ENCODE data around the gene NECTIN4. TPM values are rescaled to one million over a fixed set of nuclear protein-coding genes. Genes with fewer than 3 reads are reported as not detected.
"Not testable (repeated sequence)": the region's sequence is repeated elsewhere in the genome, so short reads cannot be mapped to it uniquely, and the experiment has no call there.

The NECTIN4 gene
- total RNA-seq, 1 donor from 2014 or later: 115 TPM

GRCh38 chr1:161052899-161053298, 36.5 kb downstream of the NECTIN4 start:
- peak; percentile 4 for ATAC-seq

DNA sequence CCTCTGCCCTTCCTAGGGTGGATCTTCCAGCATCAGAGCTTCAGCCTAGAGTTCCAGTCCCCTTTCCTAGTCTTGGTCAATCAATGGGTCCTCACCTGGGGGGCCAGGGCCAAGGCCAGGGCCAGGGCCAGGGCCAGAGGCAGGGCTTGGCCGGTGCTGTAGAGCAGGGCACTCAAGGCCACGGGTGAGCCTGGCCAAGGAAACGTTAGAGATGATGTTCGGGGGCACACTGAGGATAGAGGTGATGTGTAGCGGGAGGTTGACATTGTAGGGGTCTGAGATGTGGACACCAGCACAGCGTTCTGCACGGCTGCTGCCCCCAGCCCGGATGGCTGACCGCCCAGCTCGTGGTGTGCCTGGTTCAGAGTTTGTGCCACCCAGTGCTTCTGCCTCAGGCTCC, 38.1 kb downstream of the NECTIN4 start:
- ATAC-seq: no peak

GRCh38 chr1:161048949-161049722, 40.2 kb downstream of the NECTIN4 start:
- no peak for ATAC-seq

GRCh38 chr1:161047436-161048420, 41.6 kb downstream of the NECTIN4 start:
- ATAC-seq: no peak

- ATAC-seq: no peak
Measured at GRCh38 chr1:161046605-161047228, 42.6 kb downstream of the NECTIN4 start.

- ATAC-seq: peak; percentile 87
Measured at GRCh38 chr1:161045736-161046604, 43.4 kb downstream of the NECTIN4 start, which contains the start of gene USF1. Gene USF1, minus strand, starts transcription at chr1:161045977. Its CDS starts 2,702 bp downstream, at chr1:161043275.

- ATAC-seq: peak; percentile 48
Measured at GRCh38 chr1:161044908-161045735, 44.2 kb downstream of the NECTIN4 start.

DNA sequence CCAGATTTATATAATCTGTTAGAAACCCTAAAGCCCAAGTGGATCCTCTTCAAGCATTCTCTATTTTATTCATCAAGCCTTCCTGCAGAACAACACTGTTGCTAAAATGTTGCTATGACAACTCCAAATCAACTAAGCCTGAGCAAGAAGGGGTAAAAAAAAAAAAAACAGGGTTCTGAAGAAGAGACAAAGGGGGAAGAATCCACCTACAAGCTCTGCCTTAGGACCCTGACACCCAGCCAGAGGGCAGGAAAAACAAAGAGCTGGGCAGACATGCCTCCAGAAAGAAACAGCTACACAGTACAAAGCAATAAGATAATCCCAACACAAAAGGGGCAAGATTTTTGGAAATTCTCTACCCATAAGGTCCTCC, 44.8 kb downstream of the NECTIN4 start:
- no peak for ATAC-seq

GRCh38 chr1:161039546-161039945, 49.8 kb downstream of the NECTIN4 start:
- ATAC-seq: no peak

DNA sequence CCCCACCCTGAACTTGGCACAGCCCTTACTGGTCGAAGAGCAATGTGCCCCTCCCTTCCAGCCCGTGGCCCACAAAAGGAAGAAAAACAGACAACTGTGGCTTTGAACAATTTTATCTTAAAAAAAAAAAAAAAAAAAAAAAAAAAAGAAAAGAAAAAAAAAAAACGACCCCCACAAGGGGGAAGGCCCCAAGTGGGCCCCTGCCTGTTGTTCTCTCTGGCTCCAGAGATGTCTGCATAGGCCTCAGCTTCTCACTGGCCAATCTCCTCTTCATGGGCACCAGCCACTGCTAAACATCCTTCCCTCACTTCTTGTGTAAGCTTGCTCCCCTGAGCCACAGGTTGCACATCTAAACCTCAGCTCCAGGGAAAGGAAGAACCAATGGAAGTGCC, 50.2 kb downstream of the NECTIN4 start:
- ATAC-seq: no peak

DNA sequence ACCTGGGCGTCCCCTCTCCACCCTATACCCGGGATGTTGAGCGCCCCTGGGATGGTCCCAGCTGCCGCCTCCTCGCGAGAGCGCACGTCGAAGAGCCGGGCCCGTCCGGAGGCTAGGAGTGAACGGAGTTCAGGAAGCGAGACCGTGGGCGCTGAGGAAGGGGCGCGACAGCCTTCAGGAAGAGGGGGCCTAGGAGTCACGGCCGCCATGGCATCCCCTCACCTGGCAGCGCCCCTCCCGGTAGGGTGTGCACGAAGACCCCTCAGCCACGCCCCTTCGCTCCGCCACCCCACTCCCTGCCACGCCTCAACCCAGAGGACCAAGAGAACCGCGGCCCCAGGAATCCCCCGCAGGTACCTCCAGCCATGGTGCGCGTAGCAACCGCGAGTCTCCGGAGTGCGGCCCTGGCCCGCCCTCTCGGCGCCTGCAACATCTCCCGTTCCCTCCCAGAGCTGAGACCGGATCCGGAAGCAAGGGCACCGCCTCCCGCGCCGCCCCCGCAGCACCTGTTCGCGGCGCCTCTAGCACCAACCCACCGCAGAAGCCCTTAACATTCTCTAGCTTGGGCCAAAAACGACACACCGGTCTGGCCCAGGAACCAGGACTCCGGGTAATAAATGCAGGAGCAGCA, 50.7 kb downstream of the NECTIN4 start, which contains the start of gene TSTD1:
TSS of gene TSTD1 (minus strand) at position 442 of the 631 bp plus-strand sequence. CDS start at position 367, 75 bp downstream.
- peak; percentile 75 for ATAC-seq

DNA sequence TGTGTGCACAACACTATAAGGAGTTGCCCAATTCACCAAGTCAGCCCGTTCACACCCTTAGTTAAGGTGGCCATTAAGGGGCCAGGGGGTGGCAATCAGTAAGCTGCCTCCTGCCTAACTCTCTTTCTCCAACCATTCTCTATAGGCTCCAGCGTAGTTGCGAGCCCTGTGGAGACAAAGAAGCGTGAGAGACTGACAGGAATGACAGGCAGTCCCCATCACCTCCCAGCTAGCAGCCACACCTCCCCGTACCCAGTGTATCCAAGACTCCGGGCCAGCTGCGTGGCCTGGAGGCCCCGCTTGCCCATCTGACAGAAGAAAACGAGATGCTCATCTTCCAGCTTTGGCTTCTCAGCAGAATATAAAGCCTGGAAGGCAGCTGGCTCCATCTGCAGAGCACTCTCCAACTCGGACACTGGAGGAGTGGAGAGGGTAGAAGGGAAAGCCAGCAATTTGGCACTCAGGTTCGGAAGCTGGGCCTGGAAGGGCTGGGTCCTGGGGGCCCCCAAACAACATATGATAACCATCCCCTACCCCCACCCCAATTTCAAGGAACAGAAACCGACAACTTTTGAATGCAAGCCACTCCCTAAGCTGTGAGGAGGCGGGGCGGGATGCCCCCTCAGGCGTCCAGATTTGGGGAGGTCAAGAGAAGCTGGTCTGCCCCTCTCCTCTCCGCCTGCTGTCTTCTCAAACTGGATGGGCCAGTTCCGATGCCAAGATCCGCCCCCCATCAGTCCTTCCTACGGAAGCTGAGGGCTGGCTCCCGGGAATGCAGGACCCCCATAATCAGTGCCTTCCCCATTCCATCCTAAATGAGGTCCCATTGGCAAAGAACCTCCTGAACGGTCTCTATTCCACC, 51.5 kb downstream of the NECTIN4 start:
- ATAC-seq: peak; percentile 25

- ATAC-seq: peak; percentile 49
Measured at GRCh38 chr1:161033751-161034150, 55.6 kb downstream of the NECTIN4 start.

DNA sequence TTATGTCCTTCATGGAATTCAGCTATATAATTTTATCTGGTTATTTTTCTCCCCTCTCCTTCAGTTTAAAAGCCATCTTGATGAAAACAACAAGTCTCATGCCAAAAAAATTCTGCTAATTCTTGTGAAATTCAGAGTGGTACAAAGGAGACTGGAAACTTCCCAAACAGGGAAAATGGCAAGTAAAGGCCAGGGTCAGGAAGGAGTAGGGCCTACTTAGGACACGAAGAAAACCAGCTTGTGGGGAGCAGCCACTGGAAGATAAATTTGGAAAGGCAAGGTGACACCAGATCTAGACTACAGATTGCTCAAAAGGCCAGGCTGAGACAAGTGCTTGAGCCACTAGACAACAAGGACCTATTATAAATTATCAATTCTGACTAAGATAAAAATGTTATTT, 56.9 kb downstream of the NECTIN4 start:
- ATAC-seq: no peak

DNA sequence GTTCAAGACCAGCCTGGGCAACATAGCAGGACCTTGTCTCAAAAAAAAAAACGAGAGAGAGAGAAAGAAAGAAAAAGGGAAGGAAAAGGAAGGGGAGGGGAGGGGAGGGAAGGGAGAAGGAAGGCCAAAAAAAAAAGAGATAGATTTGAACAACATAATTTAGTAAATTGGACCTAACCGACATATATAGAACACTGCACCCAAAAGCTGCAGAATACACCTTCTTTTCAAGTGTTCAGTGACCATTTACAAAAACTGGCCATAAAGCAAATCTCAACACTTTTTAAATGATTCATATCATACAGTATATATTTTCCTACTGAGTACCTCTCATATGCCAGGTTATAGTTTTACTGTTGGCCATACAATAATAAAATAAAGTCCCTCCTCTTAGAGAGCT, 57.5 kb downstream of the NECTIN4 start:
- no peak for ATAC-seq

DNA sequence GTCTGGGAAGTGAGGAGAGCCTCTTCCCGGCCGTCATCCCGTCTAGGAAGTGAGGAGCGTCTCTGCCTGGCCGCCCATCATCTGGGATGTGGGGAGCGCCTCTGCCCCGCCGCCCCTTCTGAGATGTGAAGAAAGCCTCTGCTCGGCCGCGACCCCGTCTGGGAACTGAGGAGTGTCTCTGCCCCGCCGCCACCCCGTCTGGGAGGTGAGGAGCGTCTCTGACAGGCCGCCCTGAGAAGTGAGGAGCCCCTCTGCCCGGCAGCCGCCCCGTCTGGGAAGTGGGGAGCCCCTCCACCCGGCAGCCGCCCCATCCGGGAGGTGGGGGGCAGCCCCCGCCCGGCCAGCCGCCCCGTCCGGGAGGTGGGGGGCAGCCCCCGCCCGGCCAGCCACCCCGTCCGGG, 59.9 kb downstream of the NECTIN4 start:
- not testable (repeated sequence) for ATAC-seq

- ATAC-seq: not testable (repeated sequence)
Measured at GRCh38 chr1:161026954-161027353, 62.4 kb downstream of the NECTIN4 start.

GRCh38 chr1:161022432-161022831, 66.9 kb downstream of the NECTIN4 start:
- ATAC-seq: not testable (repeated sequence)

DNA sequence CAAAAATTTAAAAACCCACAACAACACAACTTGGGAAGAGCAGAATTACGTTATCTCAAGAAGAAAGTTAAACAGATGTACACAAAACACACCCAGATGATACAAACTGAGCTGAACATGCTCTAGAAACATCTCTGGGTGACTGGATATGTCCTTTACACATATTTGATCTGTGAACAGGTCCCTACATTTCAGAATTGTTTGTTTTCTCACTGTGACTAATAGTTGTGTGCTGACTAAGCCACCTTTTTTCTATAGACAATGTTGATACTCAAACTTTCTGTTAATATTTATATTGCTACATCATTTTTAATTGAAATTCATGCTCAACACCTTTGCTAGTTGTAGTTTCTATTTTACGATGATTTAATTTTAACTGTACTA, 67.4 kb downstream of the NECTIN4 start:
- ATAC-seq: peak; percentile 59

All from esophagus mucosa (tissue), 1 donor.